ENCODE measurements around the gene XPO5.
"Not testable (repeated sequence)": the region's sequence is repeated elsewhere in the genome, so short reads cannot be mapped to it uniquely, and the experiment has no call there.

Gene XPO5

GRCh38 chr6:43517505-43518357 is 58.1 kb downstream of the XPO5 start:
- DNase-seq (ENCODE audit: low spot score) = peak; percentile 33

DNA sequence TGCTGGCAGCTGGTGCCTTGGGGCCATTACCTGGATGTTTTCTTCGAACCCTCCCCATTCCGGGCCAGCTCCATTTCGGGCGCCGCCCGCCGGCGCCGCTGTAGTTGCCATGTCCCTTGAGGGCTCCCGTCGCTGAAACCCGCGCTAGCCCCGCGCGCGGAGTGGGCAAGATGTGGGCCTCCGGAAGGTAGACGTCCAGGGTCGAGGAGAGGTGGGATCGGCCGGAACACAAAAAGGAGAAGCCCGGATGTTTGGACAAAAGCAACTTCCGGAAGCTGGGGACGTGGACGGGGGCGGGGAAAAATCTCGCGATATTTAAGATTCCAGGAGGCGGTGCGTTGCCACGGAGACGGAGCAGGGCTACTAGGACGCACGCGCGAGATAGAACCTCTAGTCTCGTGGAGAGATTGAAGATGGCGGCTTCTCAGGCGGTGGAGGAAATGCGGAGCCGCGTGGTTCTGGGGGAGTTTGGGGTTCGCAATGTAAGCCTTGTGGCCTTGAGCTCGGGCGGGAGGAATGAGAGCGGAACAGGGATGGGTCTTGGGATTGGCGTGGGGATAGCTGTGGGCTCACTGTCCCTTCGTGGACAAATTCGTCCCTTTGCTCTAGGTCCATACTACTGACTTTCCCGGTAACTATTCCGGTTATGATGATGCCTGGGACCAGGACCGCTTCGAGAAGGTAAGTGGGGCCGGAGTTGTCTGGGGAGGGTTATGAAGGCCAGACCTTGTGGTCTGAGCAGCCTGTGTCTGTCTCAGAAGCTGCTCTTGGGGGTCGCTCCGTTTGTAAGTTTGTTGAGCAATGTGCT is 58.9 kb downstream of the XPO5 start, which contains the start of the genes POLR1C and YIPF3:
Gene POLR1C, plus strand, starts transcription at position 393 of the 808 bp plus-strand sequence. Its CDS starts 21 bp downstream, at position 414.
Gene YIPF3, minus strand, starts transcription at position 230 of the 808 bp plus-strand sequence. Its CDS starts 119 bp downstream, at position 111.
- peak; percentile 95 for DNase-seq (ENCODE audit: low spot score)

DNA sequence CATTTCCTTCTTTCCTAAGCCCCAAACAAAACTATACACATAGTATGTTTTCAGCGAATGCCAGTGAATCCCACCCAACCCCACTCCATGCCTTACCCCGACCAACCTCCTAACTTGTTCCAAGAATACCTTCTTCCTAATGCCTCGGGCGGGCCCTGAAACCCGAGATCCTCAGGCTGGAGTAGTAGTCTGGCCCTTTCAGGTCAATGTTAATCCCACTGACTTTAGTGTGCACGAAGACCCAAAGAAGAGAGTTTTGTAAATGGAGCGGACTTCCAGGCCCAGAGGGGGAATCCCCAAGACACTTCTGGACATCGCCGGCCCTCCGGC is 59.5 kb downstream of the XPO5 start:
- no peak for DNase-seq (ENCODE audit: low spot score)

DNA sequence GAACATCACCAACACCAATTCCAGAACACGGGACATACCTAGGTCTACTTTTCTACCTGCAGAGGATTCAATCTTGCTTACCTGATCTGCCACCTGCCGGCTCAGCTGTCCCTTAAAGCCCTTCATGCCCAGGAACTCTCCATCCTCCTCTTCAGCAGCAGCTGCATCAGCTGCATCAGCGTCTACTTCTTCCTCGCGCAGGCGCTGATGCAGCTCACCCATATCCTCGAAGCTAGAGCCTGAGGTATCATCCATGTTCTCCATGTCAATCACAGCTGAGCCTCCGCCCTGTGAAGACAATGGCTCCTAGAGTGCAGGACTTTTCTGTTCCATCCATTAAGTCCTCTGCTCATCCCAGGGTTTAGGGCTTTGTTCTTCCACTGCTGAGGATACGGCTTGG is 60.0 kb downstream of the XPO5 start:
- DNase-seq (ENCODE audit: low spot score) = no peak

DNA sequence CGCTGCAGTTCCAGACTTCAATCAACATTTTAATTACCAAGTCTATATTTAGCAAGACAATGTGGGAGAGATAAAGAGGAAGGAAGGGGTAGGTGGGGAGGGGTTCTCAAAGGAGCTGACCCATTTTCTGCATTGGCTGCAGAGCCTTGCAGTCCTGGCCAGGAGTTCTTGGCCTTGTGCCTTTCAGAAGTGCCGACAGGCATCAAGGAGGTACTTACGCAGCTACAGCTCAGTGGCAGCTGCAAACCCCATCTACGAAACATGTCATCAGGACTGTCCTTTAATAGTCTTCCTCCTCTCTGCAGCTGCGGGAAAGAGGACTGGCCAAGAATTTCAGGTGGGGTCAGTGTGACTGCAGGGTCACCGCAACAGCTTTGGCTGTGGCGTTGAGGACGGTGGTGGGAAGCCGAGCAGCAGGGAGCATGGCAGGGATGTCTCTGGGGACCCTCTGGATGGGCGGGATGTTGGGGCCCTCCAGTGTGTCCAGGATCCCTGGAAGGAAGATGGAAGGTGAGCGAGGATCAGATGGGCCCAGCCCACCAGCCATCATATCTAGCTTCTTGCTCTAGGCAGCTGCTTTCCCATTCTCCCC is 63.9 kb downstream of the XPO5 start:
- DNase-seq (ENCODE audit: low spot score) = no peak

DNA sequence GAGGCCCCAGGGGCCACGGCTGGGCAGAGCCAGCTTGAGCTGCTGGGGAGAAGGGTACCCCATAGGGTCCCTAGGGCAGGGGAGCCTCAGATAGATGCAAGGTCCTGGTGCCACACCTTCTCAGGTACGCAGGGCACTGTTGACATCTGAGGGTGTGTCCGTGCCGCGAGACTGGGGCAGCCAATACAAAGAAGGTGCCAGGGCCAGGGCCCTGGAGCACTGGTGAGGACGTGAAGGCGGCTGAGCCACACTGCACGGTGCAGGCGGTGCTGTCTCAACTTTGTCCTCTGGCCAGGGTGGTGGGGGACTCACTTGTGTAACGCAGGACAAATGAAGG is 65.0 kb downstream of the XPO5 start:
- DNase-seq (ENCODE audit: low spot score) = no peak

DNA sequence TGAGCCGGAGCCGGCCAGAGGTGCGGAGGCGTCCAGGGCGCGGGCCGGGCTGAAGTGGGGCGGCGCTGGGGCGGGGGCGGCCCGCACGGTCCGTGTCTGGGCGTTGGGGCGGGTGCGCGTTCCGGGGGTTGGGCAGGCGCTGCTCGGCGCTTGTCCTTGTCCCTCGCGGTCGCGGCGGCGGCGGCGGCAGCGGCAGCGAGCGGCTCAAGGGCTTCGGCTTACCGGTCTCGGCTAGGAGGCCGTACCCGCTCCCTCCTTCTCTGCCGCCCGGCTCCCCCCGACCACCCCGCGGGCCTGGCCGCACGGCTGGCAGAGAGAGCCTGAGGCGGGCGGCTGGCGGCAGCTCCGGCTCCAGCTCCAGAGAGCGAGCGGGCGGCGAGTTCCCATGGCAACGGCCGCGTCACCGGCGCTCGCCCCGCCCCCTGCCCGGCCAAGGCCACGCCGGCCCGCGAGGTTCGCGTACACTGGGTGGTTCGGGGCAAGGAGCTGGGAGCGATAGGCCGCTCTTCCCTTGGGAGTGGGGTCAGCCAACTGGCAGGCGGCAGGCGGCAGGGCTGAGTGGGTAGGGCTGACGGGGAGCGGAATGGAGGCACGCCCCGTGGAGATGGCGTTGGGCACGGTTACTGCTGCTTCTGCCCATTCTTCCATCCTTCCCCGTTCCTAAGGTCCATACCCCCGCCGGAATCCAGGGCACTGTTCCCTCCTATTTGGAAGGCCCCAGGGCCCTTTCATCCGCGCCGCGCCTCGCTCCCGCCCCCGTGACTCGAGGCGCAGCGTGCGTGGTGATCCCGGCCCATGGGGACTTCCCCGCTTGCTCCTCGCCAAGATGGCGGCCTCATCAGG is 65.6 kb downstream of the XPO5 start, which contains the start of gene LRRC73:
Gene LRRC73, minus strand, starts transcription at position 363 of the 843 bp plus-strand sequence. CDS start 561 bp downstream, outside the sequence.
- DNase-seq (ENCODE audit: low spot score) = peak; percentile 78

GRCh38 chr6:43509142-43509983 is 66.5 kb downstream of the XPO5 start:
- DNase-seq (ENCODE audit: low spot score) = no peak

DNA sequence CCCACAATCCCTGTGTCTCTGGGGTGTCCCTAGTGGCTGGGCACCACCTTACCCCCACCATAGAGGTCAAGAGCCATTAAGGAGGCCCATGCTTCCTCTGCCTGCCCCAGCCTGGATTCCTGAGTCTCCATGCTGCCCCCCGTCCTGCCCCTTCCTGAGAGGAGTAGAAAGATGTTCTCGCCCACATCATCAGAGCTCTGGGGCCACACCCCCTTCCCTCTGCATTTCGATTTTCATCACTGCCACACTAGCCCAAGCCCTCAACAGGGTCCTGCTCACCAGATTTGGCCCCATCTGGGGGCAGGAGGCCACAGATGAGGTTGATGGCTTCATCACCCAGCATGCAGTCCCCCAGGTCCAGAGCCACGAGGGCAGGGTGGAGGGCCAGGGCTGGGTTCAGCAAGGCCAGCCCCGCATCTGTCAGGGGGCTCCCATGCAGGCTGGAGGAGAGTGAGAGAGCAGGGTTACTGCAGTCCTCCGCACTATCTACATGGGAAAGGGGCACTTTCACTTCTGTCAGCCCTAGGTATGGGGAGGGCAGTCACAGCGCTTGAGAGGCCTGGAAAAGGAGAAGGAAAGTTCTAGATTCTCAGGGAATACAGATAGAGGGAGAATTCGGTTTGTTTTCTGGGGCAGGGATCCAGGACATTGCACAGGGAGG is 67.2 kb downstream of the XPO5 start:
- DNase-seq (ENCODE audit: low spot score) = no peak

DNA sequence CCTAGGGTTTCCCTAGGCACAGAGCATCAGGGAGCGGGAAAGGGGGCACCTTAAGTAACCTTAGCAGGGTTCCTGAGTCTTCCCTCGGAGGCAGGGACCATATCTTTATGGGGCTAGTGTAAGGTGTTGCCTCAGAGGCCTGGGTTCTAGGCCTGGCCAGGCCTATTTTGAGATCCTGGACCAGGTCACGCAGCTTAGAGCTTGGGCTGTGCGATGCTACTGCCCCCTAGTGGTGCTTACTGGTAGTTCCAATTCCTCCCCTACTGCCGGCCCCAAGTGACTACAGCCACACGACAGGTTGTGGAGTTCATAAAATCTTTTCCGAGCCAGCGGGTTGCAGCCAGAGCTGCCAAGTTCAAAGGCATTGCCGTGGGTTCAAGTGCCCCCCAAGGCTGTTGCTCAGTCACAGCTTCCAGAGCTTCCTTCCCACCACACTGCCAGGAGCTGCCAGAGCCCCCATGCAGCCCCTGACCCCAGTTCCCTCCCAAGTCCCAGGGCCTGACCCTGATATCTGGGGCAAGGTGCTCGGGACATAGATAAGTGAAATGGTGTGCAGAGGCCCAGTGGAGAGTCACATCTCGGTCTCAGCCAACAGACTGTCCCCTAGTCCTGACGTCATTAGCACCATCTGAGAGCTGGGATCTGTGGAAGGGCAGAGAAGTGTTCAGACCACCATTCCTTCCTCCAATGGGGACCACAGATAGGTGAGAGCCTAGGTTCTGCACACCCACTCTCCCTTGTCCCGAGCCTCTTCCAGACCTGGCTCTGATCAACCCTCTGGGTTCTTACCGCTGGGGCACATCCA is 69.0 kb downstream of the XPO5 start:
- DNase-seq (ENCODE audit: low spot score) = peak; percentile 84

DNA sequence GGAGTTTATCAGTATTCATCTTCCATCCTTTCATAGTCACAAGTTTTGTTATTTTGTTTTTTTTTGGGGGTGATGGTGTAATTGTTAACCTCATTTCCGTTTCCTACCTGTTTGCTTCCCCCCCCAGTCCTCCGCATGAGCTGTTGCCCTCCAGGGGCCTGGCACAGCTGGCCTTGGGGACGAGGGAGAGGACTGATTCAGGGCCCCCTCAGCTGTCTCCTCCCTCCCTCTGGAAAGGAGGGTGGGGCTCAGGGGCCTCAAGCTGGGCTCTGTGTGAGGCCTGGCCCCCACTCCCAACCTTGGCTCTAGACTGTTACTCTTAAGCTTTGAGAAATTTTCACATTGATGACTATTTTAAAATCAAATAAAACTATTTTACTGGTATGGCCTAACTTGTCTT is 69.7 kb downstream of the XPO5 start:
- DNase-seq (ENCODE audit: low spot score) = no peak

GRCh38 chr6:43505718-43506117 is 70.1 kb downstream of the XPO5 start:
- DNase-seq (ENCODE audit: low spot score) = no peak

DNA sequence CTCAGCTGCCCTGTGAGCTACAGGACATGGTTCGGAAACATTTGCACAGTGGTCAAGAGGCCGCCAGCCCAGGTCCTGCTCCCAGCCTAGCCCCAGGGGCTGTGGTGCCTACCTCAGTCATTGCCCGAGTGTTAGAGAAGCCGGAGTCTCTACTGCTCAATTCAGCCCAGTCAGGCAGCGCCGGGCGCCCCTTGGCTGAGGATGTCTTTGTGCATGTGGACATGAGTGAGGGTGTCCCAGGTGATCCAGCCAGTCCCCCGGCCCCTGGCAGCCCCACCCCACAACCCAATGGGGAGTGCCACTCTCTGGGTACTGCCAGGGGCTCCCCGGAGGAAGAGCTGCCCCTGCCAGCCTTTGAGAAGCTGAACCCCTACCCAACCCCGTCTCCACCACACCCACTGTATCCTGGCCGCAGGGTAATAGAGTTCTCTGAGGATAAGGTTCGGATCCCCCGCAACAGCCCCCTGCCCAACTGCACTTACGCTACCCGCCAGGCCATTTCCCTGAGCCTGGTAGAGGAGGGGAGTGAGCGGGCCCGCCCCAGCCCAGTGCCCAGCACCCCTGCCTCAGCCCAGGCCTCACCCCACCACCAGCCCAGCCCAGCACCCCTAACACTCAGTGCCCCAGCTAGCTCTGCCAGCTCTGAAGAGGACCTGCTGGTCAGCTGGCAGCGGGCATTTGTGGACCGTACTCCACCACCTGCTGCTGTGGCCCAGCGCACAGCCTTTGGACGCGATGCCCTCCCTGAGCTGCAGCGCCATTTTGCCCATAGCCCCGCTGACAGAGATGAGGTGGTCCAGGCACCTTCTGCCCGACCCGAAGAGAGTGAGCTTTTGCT is 70.9 kb downstream of the XPO5 start:
- no peak for DNase-seq (ENCODE audit: low spot score)

GRCh38 chr6:43503443-43503842 is 72.4 kb downstream of the XPO5 start:
- no peak for DNase-seq (ENCODE audit: low spot score)

- DNase-seq (ENCODE audit: low spot score) = no peak
Measured at GRCh38 chr6:43502666-43503065, 73.2 kb downstream of the XPO5 start.

DNA sequence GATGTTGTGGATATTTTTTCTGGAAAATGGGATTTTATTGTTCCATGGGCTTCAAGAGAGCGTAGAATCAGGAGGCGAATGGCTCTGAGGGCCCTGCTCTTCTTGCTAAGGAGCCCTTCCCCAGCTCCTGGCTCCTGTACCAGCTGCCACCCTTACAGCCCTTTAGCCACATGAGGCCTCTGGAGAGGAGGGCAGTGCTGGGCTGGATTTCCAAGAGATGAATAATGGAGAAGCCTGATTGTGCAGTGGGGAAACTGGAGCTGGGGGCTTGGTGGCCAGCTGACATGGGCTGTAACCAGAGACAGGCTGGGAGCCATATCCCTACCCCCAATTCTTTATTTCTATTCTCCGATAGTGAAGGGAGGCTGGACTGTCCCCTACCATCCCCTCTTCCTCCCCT is 74.9 kb downstream of the XPO5 start:
- no peak for DNase-seq (ENCODE audit: low spot score)

GRCh38 chr6:43499028-43499815 is 76.6 kb downstream of the XPO5 start:
- no peak for DNase-seq (ENCODE audit: low spot score)

GRCh38 chr6:43498291-43498690 is 77.5 kb downstream of the XPO5 start:
- DNase-seq (ENCODE audit: low spot score) = not testable (repeated sequence)

Data from kidney capillary endothelial cell (primary cell).